Stimulated activated CD4-positive, alpha-beta T cell treated with anti-CD3 and anti-CD28 coated beads, TNF-alpha, amount 100 ng/mL, for 48 hours (primary cell): ENCODE data around the gene CHRNA4.
"Not testable (repeated sequence)": the region's sequence is repeated elsewhere in the genome, so short reads cannot be mapped to it uniquely, and the experiment has no call there.

Experiments
- DNase-seq, 3 donors: peaks; one replicate each; pipeline ENCODE4 v3.0.0-alpha.2; 2020; ENCODE audit warnings: low read depth in 3 of 3

Gene CHRNA4

GRCh38 chr20:63397946-63398450 lies 36.8 kb upstream of the CHRNA4 start:
- DNase-seq = no peak

- no peak for DNase-seq
Observed at GRCh38 chr20:63397155-63397843, 36.1 kb upstream of the CHRNA4 start.

- no peak for DNase-seq
Observed at GRCh38 chr20:63396300-63396699, 35.2 kb upstream of the CHRNA4 start.

- DNase-seq = no peak
Observed at GRCh38 chr20:63395723-63396122, 34.6 kb upstream of the CHRNA4 start.

- DNase-seq = no peak
Observed at GRCh38 chr20:63394920-63395455, 33.8 kb upstream of the CHRNA4 start.

GRCh38 chr20:63394069-63394919 lies 33.1 kb upstream of the CHRNA4 start:
- DNase-seq = no peak

GRCh38 chr20:63393566-63393965 lies 32.4 kb upstream of the CHRNA4 start:
- no peak for DNase-seq

GRCh38 chr20:63392465-63393365 lies 31.6 kb upstream of the CHRNA4 start:
- DNase-seq = no peak

- DNase-seq = no peak
Observed at GRCh38 chr20:63387917-63388316, 26.8 kb upstream of the CHRNA4 start.

GRCh38 chr20:63387393-63387792 lies 26.2 kb upstream of the CHRNA4 start:
- DNase-seq = no peak

- DNase-seq = no peak
Observed at GRCh38 chr20:63386491-63386890, 25.3 kb upstream of the CHRNA4 start.

- no peak for DNase-seq
Observed at GRCh38 chr20:63385819-63386218, 24.7 kb upstream of the CHRNA4 start.

- no peak for DNase-seq
Observed at GRCh38 chr20:63384336-63384735, 23.2 kb upstream of the CHRNA4 start.

GRCh38 chr20:63383556-63383955 lies 22.4 kb upstream of the CHRNA4 start:
- DNase-seq = no peak

GRCh38 chr20:63382551-63383300 lies 21.6 kb upstream of the CHRNA4 start:
- DNase-seq = no peak

- DNase-seq = peak in 1 of 3 donors; percentile 29
Observed at GRCh38 chr20:63381781-63382431, 20.8 kb upstream of the CHRNA4 start.

GRCh38 chr20:63380346-63380870 lies 19.3 kb upstream of the CHRNA4 start:
- no peak for DNase-seq

GRCh38 chr20:63379872-63380271 lies 18.7 kb upstream of the CHRNA4 start:
- DNase-seq = not testable (repeated sequence)

GRCh38 chr20:63379296-63379695 lies 18.1 kb upstream of the CHRNA4 start:
- DNase-seq = no peak

- DNase-seq = no peak
Observed at GRCh38 chr20:63378626-63379025, 17.5 kb upstream of the CHRNA4 start.
